Measurements from ENCODE around the gene HERPUD1.
A peak's percentile ranks its signal among the peaks of the same experiment; 100 is the strongest.
"Not testable (repeated sequence)": the region's sequence is repeated elsewhere in the genome, so short reads cannot be mapped to it uniquely, and the experiment has no call there.

Gene HERPUD1

GRCh38 chr16:56931892-56932720, at the start of gene HERPUD1:
HERPUD1 (plus strand) TSS chr16:56932142; CDS start chr16:56932245, 103 bp downstream.
- Histone ChIP-seq H3K4me1 (ENCODE audit: control insufficient read depth, insufficient read depth, low read length) (peaks cover 29% of the 10 kb centered on the region), H3K9ac (ENCODE audit: low read length) (peak within 1 kb of the TSS; percentile 100), H3K27me3 (replicated peaks; ENCODE audit: control insufficient read depth, insufficient read depth, low read length) (no peaks in the 10 kb centered on the region), H3K9me3 (ENCODE audit: control insufficient read depth, low read length) (no peaks in the 10 kb centered on the region), H3K4me3 (ENCODE audit: low read length) (peak within 1 kb of the TSS; percentile 94), H3K36me3 (ENCODE audit: control insufficient read depth, insufficient read depth, low read length, severe bottlenecking) (peaks cover 22% of the 10 kb centered on the region)
- DNase-seq (ENCODE audit: low read depth) = peak; percentile 99

- Histone ChIP-seq H3K4me3 (ENCODE audit: low read length) (no peak overlapping the region), H3K4me1 (ENCODE audit: control insufficient read depth, insufficient read depth, low read length) (no peaks in the 10 kb centered on the region), H3K36me3 (ENCODE audit: control insufficient read depth, insufficient read depth, low read length, severe bottlenecking) (no peaks in the 10 kb centered on the region), H3K9me3 (ENCODE audit: control insufficient read depth, low read length) (no peaks in the 10 kb centered on the region), H3K27me3 (replicated peaks; ENCODE audit: control insufficient read depth, insufficient read depth, low read length) (peaks cover 6% of the 10 kb centered on the region), H3K9ac (ENCODE audit: low read length) (no peak overlapping the region)
- DNase-seq (ENCODE audit: low read depth) = no peak
Observed at GRCh38 chr16:56883586-56883985, 48.4 kb upstream of the HERPUD1 start.

- DNase-seq (ENCODE audit: low read depth) = no peak
- H3K9ac ChIP-seq (ENCODE audit: low read length) = no peak overlapping the region
- no peaks in the 10 kb centered on the region for H3K36me3 ChIP-seq (ENCODE audit: control insufficient read depth, insufficient read depth, low read length, severe bottlenecking)
Observed at GRCh38 chr16:56884026-56884582, 47.8 kb upstream of the HERPUD1 start.

GRCh38 chr16:56884929-56885328, 47.0 kb upstream of the HERPUD1 start:
- H3K36me3 ChIP-seq (ENCODE audit: control insufficient read depth, insufficient read depth, low read length, severe bottlenecking) = not testable (repeated sequence)

More at GRCh38 chr16:56884026-56884582, 47.8 kb upstream of the HERPUD1 start:
- Histone ChIP-seq H3K4me1 (ENCODE audit: control insufficient read depth, insufficient read depth, low read length) (no peaks in the 10 kb centered on the region), H3K4me3 (ENCODE audit: low read length) (no peak overlapping the region), H3K9me3 (ENCODE audit: control insufficient read depth, low read length) (no peaks in the 10 kb centered on the region), H3K27me3 (replicated peaks; ENCODE audit: control insufficient read depth, insufficient read depth, low read length) (peaks cover 6% of the 10 kb centered on the region)

GRCh38 chr16:56885446-56886162, 46.3 kb upstream of the HERPUD1 start:
- H3K36me3 ChIP-seq (ENCODE audit: control insufficient read depth, insufficient read depth, low read length, severe bottlenecking) = no peaks in the 10 kb centered on the region
- no peak overlapping the region for H3K4me3 ChIP-seq (ENCODE audit: low read length)
- no peak overlapping the region for H3K9ac ChIP-seq (ENCODE audit: low read length)
- H3K9me3 ChIP-seq (ENCODE audit: control insufficient read depth, low read length) = no peaks in the 10 kb centered on the region
- no peaks in the 10 kb centered on the region for H3K4me1 ChIP-seq (ENCODE audit: control insufficient read depth, insufficient read depth, low read length)
- no peak for DNase-seq (ENCODE audit: low read depth)
- H3K27me3 ChIP-seq (replicated peaks; ENCODE audit: control insufficient read depth, insufficient read depth, low read length) = peaks cover 11% of the 10 kb centered on the region

More at GRCh38 chr16:56884929-56885328, 47.0 kb upstream of the HERPUD1 start:
- not testable (repeated sequence) for DNase-seq (ENCODE audit: low read depth); H3K27me3 ChIP-seq (replicated peaks; ENCODE audit: control insufficient read depth, insufficient read depth, low read length); H3K4me1 ChIP-seq (ENCODE audit: control insufficient read depth, insufficient read depth, low read length); H3K9ac ChIP-seq (ENCODE audit: low read length); H3K4me3 ChIP-seq (ENCODE audit: low read length); H3K9me3 ChIP-seq (ENCODE audit: control insufficient read depth, low read length)

GRCh38 chr16:56886296-56886695, 45.6 kb upstream of the HERPUD1 start:
- no peaks in the 10 kb centered on the region for H3K4me1 ChIP-seq (ENCODE audit: control insufficient read depth, insufficient read depth, low read length)
- no peak overlapping the region for H3K4me3 ChIP-seq (ENCODE audit: low read length)
- no peak overlapping the region for H3K9ac ChIP-seq (ENCODE audit: low read length)
- no peaks in the 10 kb centered on the region for H3K9me3 ChIP-seq (ENCODE audit: control insufficient read depth, low read length)
- DNase-seq (ENCODE audit: low read depth) = no peak
- no peaks in the 10 kb centered on the region for H3K36me3 ChIP-seq (ENCODE audit: control insufficient read depth, insufficient read depth, low read length, severe bottlenecking)
- peaks cover 5% of the 10 kb centered on the region for H3K27me3 ChIP-seq (replicated peaks; ENCODE audit: control insufficient read depth, insufficient read depth, low read length)

- Histone ChIP-seq H3K4me1 (ENCODE audit: control insufficient read depth, insufficient read depth, low read length) (no peaks in the 10 kb centered on the region), H3K36me3 (ENCODE audit: control insufficient read depth, insufficient read depth, low read length, severe bottlenecking) (no peaks in the 10 kb centered on the region), H3K9me3 (ENCODE audit: control insufficient read depth, low read length) (no peaks in the 10 kb centered on the region), H3K9ac (ENCODE audit: low read length) (no peak overlapping the region), H3K4me3 (ENCODE audit: low read length) (no peak overlapping the region), H3K27me3 (replicated peaks; ENCODE audit: control insufficient read depth, insufficient read depth, low read length) (peaks cover 9% of the 10 kb centered on the region)
- no peak for DNase-seq (ENCODE audit: low read depth)
Observed at GRCh38 chr16:56886826-56887225, 45.1 kb upstream of the HERPUD1 start.

- no peak overlapping the region for H3K4me3 ChIP-seq (ENCODE audit: low read length)
- no peaks in the 10 kb centered on the region for H3K36me3 ChIP-seq (ENCODE audit: control insufficient read depth, insufficient read depth, low read length, severe bottlenecking)
- no peaks in the 10 kb centered on the region for H3K9me3 ChIP-seq (ENCODE audit: control insufficient read depth, low read length)
- peaks cover 12% of the 10 kb centered on the region for H3K27me3 ChIP-seq (replicated peaks; ENCODE audit: control insufficient read depth, insufficient read depth, low read length)
- H3K4me1 ChIP-seq (ENCODE audit: control insufficient read depth, insufficient read depth, low read length) = no peaks in the 10 kb centered on the region
- no peak overlapping the region for H3K9ac ChIP-seq (ENCODE audit: low read length)
- no peak for DNase-seq (ENCODE audit: low read depth)
Observed at GRCh38 chr16:56888806-56889205, 43.1 kb upstream of the HERPUD1 start.

- Histone ChIP-seq H3K27me3 (replicated peaks; ENCODE audit: control insufficient read depth, insufficient read depth, low read length) (peaks cover 12% of the 10 kb centered on the region), H3K9ac (ENCODE audit: low read length) (no peak overlapping the region), H3K36me3 (ENCODE audit: control insufficient read depth, insufficient read depth, low read length, severe bottlenecking) (no peaks in the 10 kb centered on the region), H3K4me1 (ENCODE audit: control insufficient read depth, insufficient read depth, low read length) (no peaks in the 10 kb centered on the region), H3K4me3 (ENCODE audit: low read length) (no peak overlapping the region), H3K9me3 (ENCODE audit: control insufficient read depth, low read length) (no peaks in the 10 kb centered on the region)
- no peak for DNase-seq (ENCODE audit: low read depth)
Observed at GRCh38 chr16:56889206-56889605, 42.7 kb upstream of the HERPUD1 start.

GRCh38 chr16:56891685-56892084, 40.3 kb upstream of the HERPUD1 start:
- no peak overlapping the region for H3K4me3 ChIP-seq (ENCODE audit: low read length)
- H3K27me3 ChIP-seq (replicated peaks; ENCODE audit: control insufficient read depth, insufficient read depth, low read length) = peaks cover 14% of the 10 kb centered on the region
- no peaks in the 10 kb centered on the region for H3K36me3 ChIP-seq (ENCODE audit: control insufficient read depth, insufficient read depth, low read length, severe bottlenecking)
- no peaks in the 10 kb centered on the region for H3K9me3 ChIP-seq (ENCODE audit: control insufficient read depth, low read length)
- H3K4me1 ChIP-seq (ENCODE audit: control insufficient read depth, insufficient read depth, low read length) = no peaks in the 10 kb centered on the region
- H3K9ac ChIP-seq (ENCODE audit: low read length) = no peak overlapping the region
- DNase-seq (ENCODE audit: low read depth) = no peak

- Histone ChIP-seq H3K27me3 (replicated peaks; ENCODE audit: control insufficient read depth, insufficient read depth, low read length) (peaks cover 20% of the 10 kb centered on the region), H3K9me3 (ENCODE audit: control insufficient read depth, low read length) (no peaks in the 10 kb centered on the region), H3K4me3 (ENCODE audit: low read length) (no peak overlapping the region), H3K4me1 (ENCODE audit: control insufficient read depth, insufficient read depth, low read length) (no peaks in the 10 kb centered on the region), H3K9ac (ENCODE audit: low read length) (no peak overlapping the region), H3K36me3 (ENCODE audit: control insufficient read depth, insufficient read depth, low read length, severe bottlenecking) (no peaks in the 10 kb centered on the region)
- no peak for DNase-seq (ENCODE audit: low read depth)
Observed at GRCh38 chr16:56892705-56893104, 39.2 kb upstream of the HERPUD1 start.

Measured in adipocyte (in vitro differentiated cells).